A204.1 (cell line): ENCODE data around the gene PPM1N.
A peak's percentile ranks its signal among the peaks of the same experiment; 100 is the strongest.
"Not testable (repeated sequence)": the region's sequence is repeated elsewhere in the genome, so short reads cannot be mapped to it uniquely, and the experiment has no call there.

Experiments used
- FAIRE-seq: peaks from 2 replicates; lab custom pipeline; 2012; peaks lifted over from hg19 to GRCh38; lab: Jason Lieb, UNC

The PPM1N gene

DNA sequence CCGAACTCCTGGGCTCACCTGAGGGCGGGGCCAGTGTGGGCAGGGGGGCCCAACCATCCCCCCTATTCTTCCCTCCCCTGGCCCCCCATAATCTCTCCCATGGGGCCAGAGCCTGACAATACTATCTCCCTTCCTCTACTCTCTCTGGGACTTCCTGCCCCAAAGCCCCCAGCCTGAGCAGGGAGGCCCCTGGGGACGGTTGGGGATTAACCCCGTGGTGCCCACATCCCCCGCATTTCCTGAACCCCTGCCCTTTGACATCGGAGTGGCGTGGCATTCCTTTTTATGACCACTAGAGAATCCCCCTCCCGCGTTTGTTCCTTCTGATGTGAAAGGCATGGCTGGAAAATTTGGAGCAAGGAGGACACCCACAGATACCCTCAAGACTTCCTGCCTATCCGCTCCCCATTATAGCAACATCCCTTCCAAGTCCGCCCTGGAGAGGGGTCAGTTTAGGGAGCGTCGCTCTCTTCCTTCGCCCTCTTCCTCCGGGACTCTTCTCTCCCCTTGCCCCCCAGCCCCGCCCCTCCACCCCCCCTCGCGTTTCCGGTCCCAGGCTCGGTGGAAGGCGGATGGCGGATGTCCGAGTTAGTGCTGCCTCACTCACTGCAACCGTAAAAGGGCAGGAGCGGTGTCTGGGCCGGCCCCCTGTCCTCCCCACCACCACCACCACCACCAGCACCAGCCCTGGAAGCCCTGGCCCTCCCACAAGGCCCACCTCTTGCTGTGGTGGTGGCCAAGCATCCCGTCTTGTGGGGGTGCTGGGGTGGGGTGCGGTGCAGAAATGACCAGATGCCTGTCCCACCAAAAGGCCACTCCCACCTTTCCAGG, 10.8 kb downstream of the PPM1N start:
- FAIRE-seq = no peak

DNA sequence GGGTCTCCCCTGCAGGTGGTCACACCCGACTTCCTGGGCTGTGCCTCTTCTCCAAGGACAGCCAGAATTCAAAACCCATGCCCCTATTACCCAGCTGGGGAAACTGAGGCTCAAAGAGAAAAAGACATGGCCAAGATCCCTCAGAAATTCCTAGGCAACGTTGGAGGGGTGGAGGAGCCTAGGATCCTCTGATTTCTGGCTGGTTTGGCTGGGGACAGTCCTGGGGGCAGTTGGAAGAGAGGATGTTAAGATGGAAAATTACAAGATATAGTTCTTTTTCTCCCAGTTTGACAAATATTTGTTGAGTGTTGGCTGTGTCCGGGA, 11.4 kb downstream of the PPM1N start:
- FAIRE-seq = no peak

DNA sequence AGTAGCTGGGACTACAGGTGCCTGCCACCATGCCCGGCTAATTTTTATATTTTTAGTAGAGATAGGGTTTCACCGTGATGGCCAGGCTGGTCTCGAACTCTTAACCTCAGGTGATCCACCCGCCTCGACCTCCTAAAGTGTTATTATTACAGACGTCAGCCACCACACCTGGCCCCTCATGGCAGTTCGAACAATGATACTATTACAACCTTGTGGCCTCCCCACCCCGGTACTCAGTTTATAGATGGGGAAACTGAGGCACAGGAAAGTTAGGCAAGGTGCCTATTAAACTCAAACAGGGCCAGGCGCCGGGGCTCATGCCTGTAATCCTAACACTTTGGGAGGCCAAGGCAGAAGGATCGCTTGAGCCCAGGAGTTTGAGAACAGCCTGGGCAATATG, 12.1 kb downstream of the PPM1N start:
- FAIRE-seq = not testable (repeated sequence)

DNA sequence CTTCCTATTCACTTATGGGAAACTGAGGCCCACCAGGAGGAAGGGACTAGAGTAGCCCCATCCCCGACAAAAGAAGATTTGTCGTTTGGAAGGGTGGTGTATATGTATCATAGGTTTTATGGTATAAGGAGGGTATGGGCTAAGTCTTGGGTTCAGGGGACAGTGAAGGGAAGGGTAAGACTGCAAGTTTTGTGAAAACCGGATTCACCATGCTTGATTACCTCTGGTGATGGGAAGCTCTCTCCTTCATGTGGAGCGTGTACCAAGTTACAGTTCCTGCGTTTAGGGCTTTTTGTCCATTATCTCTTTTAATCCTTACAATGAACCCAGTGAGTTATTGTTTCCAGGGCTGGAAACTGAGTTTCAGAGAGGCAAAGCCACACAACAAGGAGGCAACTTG, 12.8 kb downstream of the PPM1N start:
- FAIRE-seq = no peak

DNA sequence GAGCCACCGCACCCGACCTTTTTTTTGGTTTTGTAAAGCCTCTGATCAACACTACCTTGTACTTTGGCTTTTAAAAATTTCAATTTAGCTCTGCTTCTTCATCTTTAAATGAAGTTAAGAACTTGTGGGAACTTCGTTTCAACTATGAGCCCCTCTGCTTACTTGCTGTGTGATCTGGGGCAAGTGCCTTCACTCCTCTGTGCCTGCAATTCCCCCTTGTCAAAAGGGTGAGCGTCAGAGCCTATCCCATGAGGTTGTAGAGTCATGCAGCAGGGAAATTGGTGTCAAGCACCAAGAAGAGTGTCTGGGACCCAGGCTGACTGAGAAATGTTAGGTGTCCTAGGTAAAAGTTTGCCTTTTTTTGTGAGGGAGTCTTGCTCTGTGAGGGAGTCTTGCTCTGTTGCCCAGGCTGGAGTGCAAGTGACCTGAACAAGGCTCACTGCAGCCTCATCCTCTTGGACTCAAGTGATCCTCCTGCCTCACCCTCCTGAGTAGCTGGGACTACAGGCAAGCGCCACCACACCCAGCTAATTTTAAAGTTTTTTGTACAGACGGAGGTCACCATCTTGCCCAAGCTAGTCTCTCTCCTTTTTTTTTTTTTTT, 14.7 kb downstream of the PPM1N start:
- no peak for FAIRE-seq

DNA sequence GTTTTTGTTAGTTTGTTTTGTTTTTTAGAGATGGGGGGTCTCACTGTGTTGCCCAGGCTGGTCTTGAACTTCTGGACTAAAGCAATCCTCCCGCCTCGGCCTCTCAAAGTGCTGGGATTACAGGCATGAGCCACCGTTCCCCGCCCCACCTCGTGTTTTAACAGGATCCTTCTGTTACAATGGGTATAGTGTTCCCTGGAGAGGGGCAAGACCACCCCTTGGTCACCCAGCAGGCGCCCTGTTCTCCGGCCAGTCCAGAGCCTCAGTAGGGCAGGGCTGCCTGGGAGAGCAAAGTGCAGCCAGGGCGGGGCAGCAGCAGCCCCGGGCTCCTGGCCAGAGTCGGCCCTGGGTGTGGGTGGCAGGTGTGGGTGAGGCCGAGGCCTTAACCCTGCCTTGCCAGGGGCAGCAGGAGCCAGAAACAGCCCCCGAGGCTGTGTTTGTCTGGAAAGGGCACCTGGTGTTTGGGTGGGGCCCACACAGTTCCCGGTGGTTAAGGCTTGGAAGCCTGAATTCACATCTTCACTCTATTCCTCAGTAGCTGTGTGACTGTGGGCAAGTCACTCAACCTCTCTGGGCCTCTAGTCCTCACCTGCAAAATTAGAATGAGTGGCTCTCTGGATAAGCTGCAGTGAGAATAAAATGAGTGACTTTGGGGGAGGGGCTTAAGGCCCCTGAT, 16.3 kb downstream of the PPM1N start:
- FAIRE-seq = no peak

DNA sequence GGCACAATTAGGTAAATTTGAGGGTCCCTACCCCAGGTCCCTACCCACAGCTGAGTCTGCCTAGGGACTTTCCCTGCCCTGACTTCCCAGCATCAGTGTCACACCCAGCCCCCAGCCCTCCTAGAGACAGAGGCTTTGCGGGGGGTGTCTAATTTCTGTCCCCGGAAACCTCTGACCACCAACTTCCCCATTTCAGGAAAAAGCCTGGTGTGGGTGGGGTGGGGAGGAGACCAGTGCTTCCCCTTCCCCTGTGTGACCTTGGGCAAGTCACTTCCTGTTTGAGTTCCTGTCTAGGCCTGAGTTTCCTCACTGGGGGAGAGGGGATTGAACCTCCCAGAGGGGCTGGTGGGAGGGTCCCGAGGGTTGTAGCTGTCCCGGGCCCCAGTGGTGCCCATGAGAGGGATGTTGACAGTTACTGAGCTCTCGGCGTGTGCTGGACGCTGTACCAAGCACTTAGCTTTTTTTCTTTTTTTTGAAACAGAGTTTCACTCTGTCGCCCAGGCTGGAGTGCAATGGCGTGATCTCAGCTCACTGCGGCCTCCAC, 16.9 kb downstream of the PPM1N start:
- no peak for FAIRE-seq

DNA sequence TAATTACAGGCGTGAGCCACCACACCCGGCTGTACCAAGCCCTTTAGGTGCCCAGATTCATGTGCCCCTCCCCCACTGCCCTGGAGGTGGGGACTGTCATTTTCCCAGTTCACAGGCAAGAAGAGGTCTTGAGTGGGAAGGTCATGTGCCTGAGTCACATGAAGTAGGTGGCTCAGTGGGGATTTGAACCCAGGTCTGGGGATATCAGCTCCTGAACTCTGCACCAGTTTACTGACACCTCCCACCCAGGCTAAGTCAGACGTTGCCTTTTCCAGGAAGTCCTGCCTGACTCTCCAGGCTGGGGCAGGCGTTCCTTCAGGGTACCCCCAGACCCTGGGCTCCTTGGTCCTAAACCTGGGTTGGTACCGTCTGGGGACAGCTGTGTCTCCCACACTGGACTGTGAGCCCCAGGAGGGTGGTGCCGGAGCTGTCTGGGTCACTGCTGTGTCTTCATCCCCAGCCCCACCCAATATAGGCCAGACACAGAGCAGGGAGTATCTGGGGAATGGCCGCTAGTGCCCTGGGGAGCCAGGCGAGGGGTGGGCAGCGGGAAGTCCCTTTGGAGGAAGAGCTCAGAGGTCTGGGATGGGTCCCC, 17.7 kb downstream of the PPM1N start:
- FAIRE-seq = no peak

DNA sequence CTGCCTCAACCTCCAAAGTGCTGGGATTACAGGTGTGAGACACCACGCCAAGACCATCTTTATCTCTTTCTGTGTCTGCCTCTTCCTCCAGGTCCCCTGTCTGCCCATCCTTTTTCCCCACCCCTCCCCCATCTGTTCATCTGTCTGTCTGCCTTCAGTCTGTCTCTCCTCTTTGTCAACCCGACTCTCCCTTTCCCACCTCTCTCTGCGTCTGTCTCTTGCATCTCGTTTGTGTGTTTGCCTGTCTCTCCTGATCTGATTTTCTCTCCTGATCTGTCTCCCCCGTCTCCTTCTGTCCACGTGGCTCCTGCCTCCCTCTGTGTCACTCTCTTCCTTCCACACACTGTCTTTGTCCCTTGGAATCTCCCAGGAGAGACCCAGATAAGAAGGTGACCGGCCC, 19.0 kb downstream of the PPM1N start:
- no peak for FAIRE-seq

DNA sequence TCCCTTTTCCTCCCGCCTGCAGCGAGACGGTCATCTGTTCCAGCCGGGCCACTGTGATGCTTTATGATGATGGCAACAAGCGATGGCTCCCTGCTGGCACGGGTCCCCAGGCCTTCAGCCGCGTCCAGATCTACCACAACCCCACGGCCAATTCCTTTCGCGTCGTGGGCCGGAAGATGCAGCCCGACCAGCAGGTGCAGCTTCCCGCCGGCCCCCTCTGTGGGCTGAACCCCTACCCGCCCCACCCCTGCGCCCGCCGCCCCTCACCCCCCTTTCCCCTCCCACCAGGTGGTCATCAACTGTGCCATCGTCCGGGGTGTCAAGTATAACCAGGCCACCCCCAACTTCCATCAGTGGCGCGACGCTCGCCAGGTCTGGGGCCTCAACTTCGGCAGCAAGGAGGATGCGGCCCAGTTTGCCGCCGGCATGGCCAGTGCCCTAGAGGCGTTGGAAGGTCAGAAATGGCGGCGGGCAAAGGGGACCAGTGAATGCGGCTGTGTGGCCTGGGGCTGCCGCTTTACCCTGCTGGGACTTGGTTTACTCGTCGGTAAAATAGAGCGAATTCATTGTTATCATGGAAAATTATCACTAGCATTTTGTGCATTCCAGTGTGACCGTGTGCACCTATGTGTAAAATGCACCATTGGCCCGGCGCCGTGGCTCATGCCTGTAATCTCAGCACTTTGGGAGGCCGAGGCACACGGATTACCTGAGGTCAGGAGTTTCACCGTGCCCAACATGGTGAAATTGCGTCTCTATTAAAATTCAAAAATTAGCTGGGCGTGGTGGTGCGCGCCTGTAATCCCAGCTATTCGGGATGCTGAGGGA, 19.6 kb downstream of the PPM1N start:
- FAIRE-seq = no peak

DNA sequence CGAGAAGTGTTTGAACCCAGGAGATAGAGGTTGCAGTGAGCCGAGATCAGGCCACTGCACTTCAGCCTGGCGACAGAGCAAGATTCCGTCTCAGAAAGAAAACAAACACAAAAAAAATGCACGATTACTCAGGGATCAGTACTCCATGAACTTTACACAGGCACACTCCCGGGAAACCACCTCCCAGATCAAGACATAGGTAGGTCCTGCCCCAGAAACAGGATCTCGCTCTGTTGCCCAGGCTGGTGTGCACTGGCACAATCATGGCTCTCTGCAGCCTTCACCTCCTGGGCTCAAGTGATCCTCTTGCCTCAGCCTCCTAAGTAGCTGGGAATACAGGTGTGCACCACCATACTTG, 20.2 kb downstream of the PPM1N start:
- FAIRE-seq = no peak

DNA sequence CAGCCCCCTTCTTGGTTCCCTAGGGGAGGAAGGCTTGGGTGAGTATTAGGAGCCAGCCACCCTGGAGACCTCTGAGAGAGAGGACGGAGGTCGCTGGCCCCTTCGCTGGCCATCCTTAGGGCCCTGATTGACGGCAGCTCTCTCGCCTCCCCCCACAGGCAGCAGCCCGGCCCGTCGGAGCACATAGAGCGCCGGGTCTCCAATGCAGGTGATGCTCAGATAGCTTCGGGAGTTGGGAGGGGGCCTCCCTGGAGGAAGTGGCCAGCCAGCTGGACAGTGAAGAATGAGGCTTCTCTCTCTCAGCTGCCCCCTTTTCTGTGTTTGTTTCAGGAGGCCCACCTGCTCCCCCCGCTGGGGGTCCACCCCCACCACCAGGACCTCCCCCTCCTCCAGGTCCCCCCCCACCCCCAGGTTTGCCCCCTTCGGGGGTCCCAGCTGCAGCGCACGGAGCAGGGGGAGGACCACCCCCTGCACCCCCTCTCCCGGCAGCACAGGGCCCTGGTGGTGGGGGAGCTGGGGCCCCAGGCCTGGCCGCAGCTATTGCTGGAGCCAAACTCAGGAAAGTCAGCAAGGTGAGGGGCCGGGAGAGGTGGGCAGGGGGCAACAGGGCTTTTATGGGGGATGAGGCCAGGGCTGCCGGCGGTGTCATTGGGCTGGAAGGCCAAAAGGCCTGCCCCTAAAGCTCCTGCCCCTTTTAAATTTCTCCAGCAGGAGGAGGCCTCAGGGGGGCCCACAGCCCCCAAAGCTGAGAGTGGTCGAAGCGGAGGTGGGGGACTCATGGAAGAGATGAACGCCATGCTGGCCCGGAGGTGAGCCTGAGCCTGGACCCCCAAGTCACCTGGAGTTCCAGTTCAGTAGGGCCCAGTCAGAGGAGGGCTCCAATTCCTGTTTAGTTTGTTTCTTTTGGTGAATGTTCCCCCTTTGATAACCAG, 24.0 kb downstream of the PPM1N start:
- FAIRE-seq = no peak

DNA sequence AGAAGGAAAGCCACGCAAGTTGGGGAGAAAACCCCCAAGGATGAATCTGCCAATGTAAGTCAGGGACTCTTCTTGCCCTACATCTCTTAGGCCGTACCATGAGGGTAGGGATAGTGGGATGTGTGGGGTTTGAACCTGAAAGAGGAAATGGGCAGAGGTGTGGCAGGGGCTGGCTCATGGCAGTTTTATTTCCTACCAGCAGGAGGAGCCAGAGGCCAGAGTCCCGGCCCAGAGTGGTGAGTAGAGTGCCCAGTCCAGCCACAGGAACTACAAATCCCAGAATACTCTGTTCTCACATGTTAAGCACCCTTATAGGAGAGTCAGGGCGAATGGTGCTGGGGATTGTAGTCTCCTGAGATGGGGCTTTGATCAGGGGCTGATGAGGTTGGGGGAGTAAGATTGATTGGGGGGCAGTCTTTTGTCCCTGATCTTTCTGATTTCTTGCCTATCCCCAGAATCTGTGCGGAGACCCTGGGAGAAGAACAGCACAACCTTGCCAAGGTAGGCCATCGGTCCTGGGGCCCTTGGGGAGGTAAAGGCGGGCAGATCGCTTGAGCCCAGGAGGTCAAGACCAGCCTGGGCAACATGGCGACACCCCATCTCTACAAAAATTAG, 25.5 kb downstream of the PPM1N start:
- peak; percentile 75 for FAIRE-seq

DNA sequence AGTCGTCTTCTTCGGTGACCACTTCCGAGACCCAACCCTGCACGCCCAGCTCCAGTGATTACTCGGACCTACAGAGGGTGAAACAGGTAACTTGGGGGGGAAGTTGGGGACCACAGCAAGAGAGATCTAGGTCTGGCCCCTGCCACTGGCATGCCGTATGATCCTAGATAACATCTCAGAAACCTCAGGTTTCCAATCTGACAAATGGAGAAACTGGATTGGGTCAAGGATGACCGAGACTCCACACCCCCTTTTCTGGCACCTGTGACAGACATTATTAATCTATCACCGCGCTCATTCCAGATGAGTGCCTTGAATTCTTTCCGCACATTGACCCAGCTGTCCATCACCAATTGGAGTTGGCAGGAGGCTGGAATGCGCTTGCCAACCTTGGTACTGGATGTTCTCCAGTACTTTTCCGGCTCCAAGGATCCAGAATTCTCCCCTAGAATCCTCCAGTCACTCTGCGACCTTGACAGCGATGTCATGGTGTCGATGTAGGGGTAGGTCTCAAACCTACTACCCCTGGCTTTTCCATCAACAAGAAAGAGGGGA, 26.4 kb downstream of the PPM1N start:
- FAIRE-seq = no peak

DNA sequence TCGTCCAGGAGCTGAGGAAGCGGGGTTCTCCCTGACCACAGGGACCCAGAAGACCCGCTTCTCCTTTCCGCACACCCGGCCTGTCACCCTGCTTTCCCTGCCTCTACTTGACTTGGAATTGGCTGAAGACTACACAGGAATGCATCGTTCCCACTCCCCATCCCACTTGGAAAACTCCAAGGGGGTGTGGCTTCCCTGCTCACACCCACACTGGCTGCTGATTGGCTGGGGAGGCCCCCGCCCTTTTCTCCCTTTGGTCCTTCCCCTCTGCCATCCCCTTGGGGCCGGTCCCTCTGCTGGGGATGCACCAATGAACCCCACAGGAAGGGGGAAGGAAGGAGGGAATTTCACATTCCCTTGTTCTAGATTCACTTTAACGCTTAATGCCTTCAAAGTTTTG, 27.9 kb downstream of the PPM1N start:
- peak; percentile 39 for FAIRE-seq

DNA sequence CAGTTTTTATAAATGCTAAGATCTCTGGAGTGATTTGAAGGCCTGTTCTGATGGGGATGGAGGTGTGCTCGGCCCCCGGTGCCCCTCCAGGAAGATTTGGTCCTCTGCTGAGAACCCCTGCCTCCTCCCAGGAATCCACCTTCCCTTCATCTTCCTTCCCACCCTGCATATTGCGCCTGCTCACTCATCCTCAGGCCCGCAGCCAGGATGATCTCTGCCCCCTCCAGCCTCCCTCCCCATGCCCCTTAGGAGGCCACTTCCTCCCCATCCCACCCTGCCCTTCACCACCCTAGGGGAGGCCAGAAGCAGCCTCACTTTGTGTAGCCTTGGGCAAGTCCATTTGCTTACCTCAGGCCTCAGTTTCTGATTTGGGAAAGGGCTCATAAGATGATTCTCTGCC, 28.7 kb downstream of the PPM1N start:
- no peak for FAIRE-seq

DNA sequence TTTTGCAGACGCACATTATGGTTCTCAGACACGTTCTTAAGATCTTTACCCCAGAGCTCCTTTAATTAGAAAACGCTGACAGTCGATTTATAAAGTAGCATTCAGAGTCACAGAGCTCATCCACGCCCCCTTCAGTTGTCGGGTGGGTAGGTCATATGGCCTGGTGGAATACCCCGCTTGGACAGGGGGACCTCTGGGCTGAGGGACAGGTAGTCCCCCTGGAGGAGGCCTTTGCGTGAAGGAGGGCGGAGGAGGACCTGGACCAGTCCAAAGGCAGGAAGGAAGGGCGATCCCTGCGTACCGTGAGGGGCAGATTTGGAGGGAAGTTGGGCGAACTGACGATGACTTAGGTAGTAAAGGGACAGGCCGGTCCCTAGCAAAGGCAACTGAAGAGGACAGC, 29.5 kb downstream of the PPM1N start:
- no peak for FAIRE-seq

DNA sequence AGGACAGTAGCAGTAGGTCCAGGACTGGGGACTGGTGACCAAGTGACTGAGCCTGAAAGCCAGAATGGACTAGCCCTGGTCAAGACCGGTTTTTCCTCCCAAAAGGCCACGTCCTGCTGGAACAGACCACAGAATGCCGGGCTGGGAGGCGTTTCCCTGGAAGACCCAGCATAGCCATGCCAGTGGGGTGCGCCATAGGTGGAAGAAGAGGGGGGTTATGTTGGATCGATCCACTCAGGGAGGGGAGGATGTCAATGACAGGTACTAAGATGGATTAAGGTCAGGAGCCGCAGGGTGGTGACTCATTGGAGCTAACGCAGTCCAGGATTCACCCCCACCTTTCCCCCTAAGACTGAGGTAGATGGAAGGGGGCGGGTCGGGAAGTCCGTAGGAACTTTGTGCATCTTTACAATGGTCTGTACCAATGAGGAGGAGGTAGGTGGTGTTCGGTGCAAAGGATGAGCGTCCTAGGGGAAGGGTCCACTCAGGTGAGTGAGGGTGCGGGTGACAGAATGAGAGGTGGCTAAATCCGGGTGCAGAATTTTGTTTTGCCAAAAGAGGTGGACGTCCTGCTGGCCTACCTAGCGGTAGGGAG, 30.0 kb downstream of the PPM1N start:
- no peak for FAIRE-seq

DNA sequence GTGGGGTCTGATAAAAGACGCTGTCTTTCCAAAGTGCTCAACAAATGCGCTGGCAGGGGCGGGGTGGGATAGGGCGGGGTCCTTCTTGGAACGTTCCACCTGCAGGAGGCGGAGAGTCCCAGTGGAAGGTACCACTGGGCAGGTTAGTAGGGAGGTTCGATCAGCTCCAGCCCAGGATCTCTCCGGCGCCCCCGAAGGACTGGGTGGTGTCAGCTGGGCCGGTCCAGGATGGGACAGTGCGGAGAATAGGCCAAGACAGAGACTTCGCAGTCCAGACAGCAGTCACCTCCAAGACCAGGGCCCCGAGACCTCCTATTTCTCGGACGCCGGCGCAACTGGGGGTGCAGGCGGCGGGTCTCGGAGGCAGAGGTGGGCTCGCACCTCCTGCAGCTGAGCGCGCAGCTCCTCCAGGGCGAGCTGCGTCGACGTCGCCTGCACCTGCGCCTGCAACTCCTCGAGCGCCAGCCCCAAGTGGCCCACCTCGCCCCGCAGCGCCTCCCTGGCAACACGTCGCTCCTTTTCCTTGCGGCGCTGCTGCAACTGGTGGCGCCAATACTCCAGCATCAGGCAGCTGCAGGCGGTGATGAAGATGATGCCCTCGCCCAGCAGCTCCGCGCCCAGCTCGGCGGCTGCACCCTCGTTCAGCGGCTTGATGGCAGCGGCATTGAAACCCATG, 30.6 kb downstream of the PPM1N start:
- FAIRE-seq = no peak
